ENCODE measurements around the gene GRIFIN.
A peak's percentile ranks its signal among the peaks of the same experiment; 100 is the strongest.

The GRIFIN gene

GRCh38 chr7:2452643-2453270 is 23.4 kb downstream of the GRIFIN start:
- DNase-seq: no peak

- DNase-seq: no peak
Observed at GRCh38 chr7:2452074-2452507, 24.1 kb downstream of the GRIFIN start.

GRCh38 chr7:2451171-2452073 is 24.8 kb downstream of the GRIFIN start:
- peak; percentile 51 for DNase-seq

GRCh38 chr7:2450198-2451107 is 25.7 kb downstream of the GRIFIN start:
- no peak for DNase-seq

GRCh38 chr7:2446676-2447075 is 29.5 kb downstream of the GRIFIN start:
- no peak for DNase-seq

GRCh38 chr7:2445898-2446555 is 30.2 kb downstream of the GRIFIN start:
- no peak for DNase-seq

GRCh38 chr7:2445047-2445446 is 31.2 kb downstream of the GRIFIN start:
- DNase-seq: no peak

GRCh38 chr7:2444476-2444875 is 31.7 kb downstream of the GRIFIN start:
- peak; percentile 61 for DNase-seq

- DNase-seq: no peak
Observed at GRCh38 chr7:2443491-2443890, 32.7 kb downstream of the GRIFIN start.

GRCh38 chr7:2441430-2442058 is 34.7 kb downstream of the GRIFIN start:
- DNase-seq: no peak

- DNase-seq: no peak
Observed at GRCh38 chr7:2440608-2441245, 35.5 kb downstream of the GRIFIN start.

GRCh38 chr7:2438775-2439174 is 37.4 kb downstream of the GRIFIN start:
- no peak for DNase-seq

GRCh38 chr7:2438186-2438585 is 38.0 kb downstream of the GRIFIN start:
- DNase-seq: no peak

- no peak for DNase-seq
Observed at GRCh38 chr7:2437537-2438148, 38.6 kb downstream of the GRIFIN start.

GRCh38 chr7:2437136-2437535 is 39.1 kb downstream of the GRIFIN start:
- no peak for DNase-seq

GRCh38 chr7:2436341-2437104 is 39.7 kb downstream of the GRIFIN start:
- no peak for DNase-seq

GRCh38 chr7:2435146-2435545 is 41.1 kb downstream of the GRIFIN start:
- no peak for DNase-seq

- DNase-seq: no peak
Observed at GRCh38 chr7:2433713-2434550, 42.3 kb downstream of the GRIFIN start.

Measured in fibroblast of skin of right biceps (primary cell).